HG02588 (cell line): Measurements from ENCODE around the gene MTIF2.
A peak's percentile ranks its signal among the peaks of the same experiment; 100 is the strongest.
"Not testable (repeated sequence)": the region's sequence is repeated elsewhere in the genome, so short reads cannot be mapped to it uniquely, and the experiment has no call there.

ENCODE experiments used
- ATAC-seq: cut with Tn5 transposase; IDR thresholded peaks from one replicate; pipeline ENCODE4 v1.9.1; 2021; ENCODE audit warnings: mild to moderate bottlenecking, moderate library complexity; ENCODE audit not compliant: unreplicated experiment

MTIF2 gene, protein sequence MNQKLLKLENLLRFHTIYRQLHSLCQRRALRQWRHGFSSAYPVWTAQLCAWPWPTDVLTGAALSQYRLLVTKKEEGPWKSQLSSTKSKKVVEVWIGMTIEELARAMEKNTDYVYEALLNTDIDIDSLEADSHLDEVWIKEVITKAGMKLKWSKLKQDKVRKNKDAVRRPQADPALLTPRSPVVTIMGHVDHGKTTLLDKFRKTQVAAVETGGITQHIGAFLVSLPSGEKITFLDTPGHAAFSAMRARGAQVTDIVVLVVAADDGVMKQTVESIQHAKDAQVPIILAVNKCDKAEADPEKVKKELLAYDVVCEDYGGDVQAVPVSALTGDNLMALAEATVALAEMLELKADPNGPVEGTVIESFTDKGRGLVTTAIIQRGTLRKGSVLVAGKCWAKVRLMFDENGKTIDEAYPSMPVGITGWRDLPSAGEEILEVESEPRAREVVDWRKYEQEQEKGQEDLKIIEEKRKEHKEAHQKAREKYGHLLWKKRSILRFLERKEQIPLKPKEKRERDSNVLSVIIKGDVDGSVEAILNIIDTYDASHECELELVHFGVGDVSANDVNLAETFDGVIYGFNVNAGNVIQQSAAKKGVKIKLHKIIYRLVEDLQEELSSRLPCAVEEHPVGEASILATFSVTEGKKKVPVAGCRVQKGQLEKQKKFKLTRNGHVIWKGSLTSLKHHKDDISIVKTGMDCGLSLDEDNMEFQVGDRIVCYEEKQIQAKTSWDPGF

DNA sequence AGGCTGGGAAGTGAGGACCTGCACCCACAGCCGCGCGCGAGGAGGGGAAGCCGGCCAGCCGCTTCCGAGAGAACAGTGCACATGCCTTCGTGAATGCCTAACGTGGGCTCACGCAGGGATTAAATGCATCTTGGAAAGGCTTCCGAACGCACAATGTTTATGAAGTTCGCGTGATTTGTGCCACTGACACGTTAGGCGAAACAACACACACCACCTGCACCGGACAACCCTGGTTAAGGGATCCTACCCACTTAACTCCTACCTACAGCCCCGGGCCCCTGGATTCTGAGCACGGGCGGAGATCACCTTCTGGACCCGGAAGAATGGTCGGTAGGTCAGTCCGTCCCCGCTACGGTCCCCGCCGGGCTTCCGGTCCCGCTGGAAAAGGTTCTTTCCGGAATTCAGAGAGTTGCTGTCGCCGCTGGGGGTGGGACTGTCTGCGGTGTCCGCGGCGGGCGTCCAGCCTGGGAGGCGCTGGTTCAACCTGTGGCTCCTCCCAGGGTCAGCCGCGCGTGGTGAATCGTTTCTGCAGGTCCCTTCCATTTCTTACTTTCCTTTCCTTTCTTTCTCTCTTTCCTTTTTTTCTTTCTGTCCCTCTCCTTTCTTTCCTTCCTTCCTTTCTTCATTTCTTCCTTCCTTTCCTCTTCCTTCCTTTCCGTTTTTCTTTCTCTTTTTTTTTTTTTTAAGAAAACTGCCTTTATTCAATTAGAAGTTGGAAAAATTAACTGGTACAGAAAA, at the start of gene MTIF2:
Gene MTIF2, minus strand, starts transcription at position 325 of the 738 bp plus-strand sequence. CDS start 5,373 bp downstream, outside the sequence.
- peak; percentile 97 for ATAC-seq

DNA sequence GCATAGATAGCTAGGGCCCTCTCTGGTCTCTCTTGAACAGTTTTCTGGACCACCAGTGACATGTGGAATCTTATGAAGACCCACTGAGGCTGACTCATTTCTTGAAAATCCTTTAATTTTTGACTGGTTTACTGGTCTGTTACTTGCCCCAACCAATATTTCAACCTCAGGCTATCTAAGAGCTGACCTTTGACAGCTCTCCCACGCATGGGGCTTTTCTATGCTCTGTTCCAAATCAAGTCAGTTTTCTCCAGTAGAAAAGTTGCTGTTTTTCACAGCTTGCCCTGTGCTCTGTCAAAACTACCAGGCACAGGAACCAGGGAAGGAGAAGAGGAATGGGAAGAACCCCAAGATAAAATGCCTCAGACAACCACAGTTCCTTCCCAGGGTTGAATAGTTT, 46.0 kb upstream of the MTIF2 start:
- ATAC-seq = no peak

DNA sequence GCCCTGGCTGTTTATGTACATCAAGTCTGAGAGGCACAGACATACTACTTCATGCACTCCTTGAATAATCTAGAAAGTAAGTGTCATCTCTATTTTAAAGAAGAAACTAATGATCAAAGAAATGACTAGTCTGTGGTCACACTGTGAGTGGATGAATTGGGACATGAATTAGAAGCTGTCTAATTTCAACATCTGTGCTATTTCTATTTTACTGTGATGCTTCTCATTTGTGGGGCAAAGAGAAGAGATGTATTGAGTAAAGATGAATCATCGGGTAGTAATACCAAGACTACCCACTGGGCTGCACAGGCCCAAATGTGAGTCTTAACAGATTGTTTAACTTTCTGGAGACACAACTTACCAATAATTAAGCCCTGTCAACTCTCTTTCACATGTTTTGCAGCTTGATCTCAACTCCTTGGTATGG, 42.4 kb upstream of the MTIF2 start:
- ATAC-seq = peak; percentile 91

DNA sequence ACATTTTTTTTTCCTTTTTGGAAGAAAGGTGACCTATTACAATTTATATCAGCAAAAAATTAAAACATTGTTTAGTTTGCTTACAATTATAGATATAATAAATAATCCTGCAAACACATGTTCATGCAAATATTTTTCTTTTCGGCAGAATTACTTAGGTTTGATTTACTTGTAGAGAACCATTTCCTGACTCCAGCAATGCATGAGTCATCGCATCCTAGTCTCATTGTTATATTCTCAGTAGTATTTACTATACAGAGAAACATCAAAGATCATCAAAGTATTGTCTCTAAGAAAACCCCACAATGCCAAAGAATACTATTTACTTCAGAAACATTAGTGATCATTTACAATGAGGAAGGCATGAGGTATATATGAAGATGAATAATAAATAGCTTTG, 40.4 kb upstream of the MTIF2 start:
- no peak for ATAC-seq

DNA sequence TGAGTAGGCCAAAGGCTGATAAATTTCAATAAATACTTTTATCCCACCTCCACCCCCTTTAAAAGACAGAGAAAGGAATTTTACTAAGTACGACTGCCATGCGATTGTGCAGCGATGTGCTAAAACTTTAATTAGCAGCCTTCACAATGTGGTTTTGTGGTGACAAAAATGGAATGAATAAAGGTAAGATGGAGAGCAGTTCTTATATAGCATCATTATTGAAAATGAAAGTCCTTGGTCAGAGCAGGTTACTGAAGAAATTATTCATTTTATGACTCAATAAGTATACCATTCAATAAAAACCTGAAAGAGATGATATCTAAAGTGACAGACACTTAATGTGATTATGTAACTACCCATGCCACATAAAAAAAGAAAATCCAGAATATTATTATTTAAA, 33.2 kb upstream of the MTIF2 start:
- peak; percentile 70 for ATAC-seq

DNA sequence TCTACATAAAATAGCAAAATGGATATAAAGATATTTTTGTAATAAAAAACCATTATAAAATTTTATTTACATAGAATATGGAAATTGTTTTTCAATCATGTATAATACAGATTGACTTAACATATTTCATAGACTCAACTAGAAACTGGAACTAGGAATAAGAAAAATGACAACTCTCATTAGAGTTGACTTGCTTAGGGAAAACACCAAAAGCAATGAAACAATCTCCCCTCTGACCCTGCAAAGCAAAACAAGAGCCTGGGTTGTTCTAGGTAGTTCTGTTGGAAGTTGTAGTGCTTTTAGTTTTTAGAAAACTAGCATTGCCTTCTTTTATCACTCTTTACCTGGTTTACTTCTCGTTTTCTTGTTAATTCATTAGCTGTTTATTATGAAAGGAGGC, 32.2 kb upstream of the MTIF2 start:
- ATAC-seq = no peak

DNA sequence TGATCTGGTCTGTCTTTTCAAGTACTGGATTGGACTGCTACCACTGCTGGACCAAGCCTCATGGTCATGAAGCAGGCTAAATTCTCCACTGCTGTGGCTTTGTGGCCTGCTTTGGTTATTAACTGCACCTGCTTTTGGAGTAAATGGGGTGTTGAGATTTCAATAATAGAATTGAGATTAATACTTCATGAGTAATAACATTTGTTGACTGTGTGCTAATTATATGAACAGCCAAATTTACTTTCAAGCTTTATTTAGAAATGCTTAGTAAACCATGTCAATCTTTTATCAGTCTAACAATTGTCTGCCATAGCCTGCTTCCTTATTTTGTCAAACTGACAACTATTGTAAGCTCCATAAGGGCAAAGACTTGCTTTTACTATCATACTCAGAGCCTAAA, 27.4 kb upstream of the MTIF2 start:
- no peak for ATAC-seq

DNA sequence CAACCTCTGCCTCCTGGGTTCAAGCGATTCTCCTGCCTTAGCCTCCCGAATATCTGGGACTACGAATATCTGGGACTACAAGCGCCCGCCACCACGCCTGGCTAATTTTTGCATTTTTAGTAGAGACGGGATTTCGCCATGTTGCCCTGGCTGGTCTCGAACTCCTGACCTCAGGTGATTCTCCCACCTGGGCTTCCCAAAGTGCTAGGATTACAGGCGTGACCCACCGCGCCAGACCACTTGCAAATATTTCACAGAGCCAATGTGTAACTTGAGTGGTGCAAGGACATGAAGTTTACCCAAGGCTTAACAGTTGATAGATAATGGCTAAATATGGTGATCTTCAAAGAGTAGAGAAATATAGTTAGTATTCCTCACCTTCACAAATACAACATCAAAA, 14.1 kb upstream of the MTIF2 start:
- ATAC-seq = no peak

DNA sequence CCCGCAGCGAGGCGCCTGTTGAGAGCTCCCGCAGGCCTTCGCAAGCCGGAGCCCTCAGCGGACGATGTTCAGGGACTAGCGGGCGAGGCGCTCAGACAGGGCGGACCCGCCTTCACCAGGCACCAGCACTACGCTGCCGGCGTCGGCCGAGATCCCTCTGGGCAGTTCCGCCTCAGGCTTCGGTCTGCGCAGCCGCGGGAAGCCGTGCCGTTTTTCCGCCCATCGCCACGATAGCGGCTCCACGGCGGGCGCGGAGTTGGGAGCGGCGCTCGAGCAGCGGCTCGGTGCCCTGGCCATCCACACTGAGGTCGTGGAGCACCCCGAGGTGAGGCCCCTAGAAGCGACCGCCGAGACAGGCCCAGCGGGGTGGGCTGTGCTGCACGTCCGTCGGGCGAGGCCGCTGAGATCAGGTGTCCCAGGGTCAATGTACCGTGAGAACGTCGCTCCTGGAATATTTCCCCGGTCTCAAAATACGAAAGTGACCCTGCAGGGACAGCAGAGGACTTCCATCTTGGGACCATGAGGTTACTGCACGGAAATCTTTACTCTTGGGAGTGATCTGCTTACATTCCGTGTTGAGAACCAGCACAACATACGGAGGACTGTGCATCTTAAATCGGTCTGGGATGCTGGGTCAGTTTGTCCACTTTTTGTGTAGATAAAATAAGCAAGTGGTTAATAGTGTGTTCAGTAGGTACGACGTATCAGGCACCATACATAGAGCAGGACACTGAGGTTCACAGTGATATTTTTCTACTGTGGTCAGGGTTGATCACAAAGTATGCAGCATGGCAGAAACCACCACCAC, 13.3 kb upstream of the MTIF2 start:
- peak; percentile 98 for ATAC-seq

DNA sequence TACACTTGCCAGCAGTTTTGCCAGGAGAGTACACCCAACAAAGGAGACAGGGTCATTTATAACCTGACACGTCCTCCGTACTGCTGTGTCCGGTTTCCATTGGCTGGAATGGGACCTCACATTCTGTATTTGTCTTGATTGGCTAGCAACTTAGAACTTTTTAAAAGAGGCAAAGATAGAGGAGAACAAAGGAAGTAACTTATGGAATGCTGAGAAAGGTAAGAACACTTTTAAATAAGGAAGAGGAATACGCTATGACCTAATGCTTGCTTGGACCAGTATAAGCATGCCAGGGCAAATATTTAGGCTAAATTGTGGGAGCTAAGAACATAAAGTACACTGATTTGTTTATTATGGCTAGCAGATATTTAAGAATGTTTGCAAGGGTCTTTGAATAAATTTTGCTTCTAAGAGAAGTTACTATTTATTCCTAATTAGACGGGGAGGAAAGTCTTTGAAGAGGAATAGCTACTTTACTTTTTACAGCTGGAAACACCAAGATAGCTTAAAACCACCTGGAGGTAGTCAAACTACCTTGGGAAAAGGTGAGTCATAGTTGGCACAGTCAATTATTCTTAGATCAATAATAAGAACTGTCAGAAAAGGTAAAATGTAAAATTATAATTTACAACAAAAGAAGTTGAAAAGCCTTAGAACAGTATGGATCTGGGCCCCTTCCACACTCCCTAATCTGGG, 12.0 kb upstream of the MTIF2 start:
- not testable (repeated sequence) for ATAC-seq

DNA sequence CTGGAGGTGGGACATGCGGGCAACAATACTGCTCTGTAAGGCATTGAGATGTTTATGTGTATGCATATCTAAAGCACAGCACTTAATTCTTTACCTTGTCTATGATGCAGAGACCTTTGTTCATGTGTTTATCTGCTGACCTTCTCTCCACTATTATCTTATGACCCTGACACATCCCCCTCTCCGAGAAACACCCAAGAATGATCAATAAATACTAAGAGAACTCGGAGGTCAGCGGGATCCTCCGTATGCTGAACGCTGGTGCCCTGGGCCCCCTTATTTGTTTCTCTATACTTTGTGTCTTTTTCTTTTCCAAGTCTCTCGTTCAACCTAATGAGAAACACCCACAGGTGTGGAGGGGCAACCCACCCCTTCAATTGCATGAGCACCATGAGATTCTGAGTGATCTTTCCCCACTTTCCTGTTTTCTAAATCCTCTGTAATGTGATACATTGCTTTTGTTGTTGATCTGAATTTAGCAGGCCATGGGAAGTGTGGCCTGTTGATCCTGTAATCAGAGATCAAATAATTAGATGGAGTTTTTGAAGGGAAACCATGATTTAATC, 10.9 kb upstream of the MTIF2 start:
- not testable (repeated sequence) for ATAC-seq

DNA sequence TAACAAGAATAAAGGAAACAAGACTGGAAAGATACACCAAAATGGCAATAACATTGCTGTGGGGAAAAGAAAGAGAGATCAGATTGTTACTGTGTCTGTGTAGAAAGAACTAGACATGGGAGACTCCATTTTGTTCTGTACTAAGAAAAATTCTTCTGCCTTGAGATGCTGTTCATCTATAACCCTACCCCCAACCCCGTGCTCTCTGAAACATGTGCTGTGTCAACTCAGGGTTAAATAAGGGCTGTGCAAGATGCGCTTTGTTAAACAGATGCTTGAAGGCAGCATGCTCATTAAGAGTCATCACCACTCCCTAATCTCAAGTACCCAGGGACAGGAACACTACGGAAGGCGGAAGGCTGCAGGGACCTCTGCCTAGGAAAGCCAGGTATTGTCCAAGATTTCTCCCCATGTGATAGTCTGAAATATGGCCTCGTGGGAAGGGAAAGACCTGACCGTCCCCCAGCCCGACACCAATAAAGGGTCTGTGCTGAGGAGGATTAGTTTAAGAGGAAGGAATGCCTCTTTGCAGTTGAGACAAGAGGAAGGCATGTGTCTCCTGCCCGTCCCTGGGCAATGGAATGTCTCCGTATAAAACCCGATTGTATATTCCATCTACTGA, 10.3 kb upstream of the MTIF2 start:
- not testable (repeated sequence) for ATAC-seq

DNA sequence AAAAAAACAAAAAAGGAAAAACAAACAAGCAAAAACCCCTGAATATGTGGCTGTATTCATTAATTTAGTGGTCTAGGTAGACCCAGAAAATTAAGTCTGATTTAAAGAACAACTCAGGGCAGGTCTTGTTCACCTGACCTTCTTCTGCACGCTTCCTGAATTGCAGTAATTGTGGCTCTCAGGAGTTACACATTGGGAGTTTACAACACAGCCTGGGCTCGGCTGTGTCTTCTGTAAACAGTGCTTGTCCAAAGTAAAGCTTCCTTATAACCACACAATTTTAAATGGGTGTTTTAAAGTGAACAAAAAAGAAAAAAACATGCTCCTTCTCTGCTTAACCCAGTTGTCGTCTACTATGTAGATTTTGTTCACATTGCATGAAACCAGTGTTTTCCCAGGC, 8.3 kb upstream of the MTIF2 start:
- no peak for ATAC-seq

DNA sequence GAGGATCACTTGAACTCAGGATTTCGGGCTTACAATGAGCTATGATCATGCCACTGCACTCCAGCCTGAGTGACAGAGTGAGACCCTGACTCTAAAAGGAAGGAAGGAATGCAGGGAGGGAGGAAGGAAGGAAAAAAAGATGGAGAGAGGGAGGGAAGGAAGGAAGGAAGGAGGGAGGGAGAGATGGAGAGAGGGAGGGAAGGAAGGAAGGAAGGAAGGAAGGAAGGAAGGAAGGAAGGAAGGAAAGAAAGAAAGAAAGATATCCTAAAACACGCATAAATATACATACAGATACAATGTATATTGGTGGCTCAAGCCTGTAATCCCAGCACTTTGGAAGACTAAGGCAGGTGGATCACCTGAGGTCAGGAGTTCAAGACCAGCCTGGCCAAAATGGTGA, 5.3 kb upstream of the MTIF2 start:
- ATAC-seq = not testable (repeated sequence)

DNA sequence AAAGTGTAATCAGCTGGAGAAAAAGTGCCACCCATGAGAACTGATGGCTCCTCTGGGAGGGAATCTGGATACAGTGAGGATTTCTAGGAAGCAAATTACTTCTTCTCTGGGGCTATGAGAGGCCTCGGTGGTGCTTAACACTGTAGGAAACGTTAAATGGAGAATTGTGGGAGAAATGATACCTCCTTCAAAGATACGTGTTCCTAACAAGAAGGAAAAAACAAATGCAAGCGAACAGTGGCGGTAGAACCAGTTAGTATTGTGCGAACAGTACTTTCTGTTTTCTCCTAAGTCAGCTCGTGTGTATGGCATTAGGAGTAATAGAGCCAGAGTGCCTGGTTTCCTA, 587 bp upstream of the MTIF2 start:
- ATAC-seq = no peak

DNA sequence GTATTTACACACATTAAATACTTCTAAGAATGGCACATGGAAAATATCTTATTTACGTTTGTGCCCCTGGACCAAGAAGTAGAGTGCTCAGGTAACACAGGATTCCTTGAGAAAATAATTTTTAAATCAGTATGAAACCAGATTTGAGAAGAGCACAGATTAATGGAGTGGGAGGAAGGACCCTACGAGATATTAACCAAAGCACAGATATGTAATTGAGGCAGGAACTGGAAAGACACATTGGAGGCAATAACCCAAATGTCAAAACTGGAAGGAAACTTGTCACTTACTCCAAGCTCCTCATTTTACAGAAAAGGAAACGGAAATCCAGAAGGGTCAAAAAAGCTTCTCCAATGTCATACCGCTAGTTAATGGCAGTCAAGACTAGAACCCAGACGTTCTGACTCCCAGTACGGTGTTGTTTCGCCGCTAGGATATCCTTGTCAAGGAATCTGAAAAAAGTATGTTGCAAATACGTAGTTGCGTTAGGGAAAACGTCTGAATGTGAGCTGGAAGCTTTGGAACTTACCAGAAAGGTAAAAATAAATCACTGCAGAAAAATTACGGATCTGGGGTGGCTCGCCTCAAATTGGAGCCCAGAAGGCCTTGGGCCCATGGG, 634 bp downstream of the MTIF2 start:
- no peak for ATAC-seq

DNA sequence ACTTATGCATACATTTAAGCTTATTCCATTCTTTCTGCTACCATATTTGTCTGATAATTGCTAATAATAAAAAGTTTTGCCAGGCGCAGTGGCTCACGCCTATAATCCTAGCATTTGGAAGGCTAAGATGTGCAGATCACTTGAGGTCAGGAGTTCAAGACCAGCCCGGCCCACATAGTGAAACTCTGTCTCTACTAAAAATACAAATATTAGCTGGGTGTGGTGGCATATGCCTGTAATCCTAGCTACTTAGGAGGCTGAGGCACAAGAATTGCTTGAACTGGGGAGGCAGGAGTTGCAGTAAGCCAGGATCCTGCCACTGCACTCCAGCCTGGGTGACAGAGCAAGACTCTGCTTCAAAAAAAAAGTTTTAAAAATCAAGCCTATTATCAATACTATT, 9.4 kb downstream of the MTIF2 start:
- ATAC-seq = not testable (repeated sequence)

DNA sequence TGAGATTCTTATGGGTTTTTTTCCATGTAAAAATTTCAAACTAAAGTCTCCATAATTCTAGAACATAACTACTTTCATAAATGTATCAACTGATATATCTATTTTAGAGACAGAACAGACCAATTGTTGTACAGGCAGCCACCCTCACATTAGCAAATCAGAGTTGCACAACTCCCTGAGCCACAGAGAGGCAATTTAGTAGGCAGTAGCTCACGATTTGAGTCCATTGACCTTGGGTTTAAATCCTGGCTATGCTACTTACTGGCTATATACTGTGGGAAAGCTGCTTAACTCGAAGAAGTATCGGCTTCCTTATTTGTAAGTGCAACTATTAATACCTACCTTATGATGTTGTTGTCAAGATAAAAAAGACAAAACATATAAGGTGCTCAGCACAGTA, 16.2 kb downstream of the MTIF2 start:
- no peak for ATAC-seq

DNA sequence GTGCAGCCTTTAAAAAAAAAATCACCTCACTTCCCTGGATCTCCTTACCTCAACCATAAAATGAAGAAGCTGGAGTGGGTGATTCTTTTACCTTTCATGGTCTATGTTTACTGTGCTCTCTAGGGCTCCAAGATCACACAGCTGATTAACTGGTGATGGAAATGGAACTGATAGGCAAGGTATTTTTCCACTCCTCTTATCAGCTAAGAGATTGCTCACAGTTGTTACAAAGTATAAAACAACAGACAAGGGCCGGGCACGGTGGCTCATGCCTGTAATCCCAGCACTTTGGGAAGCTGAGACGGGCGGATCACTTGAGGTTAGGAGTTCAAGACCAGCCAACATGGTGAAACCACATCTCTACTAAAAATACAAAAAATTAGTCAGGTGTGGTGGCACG, 22.0 kb downstream of the MTIF2 start:
- ATAC-seq = no peak
